OCI-LY1 (cell line): ENCODE results near the gene QKI.

Experiments
- EZH2 ChIP-seq: fragments of 200-600 bp; sonication (generic), shearing (Covaris generic); IDR thresholded peaks from 2 replicates; pipeline ENCODE4 v1.8.0; 2017; ENCODE audit warnings: borderline replicate concordance, mixed run types, mild to moderate bottlenecking, antibody characterized with exemption, low read length, moderate library complexity, mixed read lengths
- TF ChIP-seq, protein P1 (sequence below): fragments of 200-600 bp; sonication (generic), shearing (Covaris generic); IDR thresholded peaks from 2 replicates; pipeline ENCODE4 v1.5.1; 2017; ENCODE audit warnings: mild to moderate bottlenecking, antibody characterized with exemption, low read length, moderate library complexity, mixed read lengths

DNA sequence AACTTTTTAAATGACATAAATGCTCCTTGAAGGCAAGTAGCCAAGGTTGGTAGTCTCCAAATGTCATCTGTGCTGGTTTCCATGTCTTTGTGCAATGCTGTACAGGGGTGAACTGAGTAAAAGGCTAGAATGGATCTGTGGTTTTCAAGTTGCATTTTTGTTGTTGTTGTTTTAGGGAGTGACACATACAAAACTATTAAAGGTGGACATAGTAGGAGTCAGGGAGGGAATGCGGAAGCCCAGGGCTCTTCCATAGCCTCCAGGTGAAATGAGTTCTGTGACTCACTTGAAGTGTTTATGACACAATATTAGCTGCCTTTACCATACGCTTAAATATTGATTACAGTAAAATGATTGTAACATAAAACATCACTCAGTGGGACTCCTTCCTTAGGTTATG is 22.5 kb upstream of the QKI start:
- TF ChIP-seq, protein P1, sequence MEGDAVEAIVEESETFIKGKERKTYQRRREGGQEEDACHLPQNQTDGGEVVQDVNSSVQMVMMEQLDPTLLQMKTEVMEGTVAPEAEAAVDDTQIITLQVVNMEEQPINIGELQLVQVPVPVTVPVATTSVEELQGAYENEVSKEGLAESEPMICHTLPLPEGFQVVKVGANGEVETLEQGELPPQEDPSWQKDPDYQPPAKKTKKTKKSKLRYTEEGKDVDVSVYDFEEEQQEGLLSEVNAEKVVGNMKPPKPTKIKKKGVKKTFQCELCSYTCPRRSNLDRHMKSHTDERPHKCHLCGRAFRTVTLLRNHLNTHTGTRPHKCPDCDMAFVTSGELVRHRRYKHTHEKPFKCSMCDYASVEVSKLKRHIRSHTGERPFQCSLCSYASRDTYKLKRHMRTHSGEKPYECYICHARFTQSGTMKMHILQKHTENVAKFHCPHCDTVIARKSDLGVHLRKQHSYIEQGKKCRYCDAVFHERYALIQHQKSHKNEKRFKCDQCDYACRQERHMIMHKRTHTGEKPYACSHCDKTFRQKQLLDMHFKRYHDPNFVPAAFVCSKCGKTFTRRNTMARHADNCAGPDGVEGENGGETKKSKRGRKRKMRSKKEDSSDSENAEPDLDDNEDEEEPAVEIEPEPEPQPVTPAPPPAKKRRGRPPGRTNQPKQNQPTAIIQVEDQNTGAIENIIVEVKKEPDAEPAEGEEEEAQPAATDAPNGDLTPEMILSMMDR = no peak
- TF ChIP-seq EZH2 = no peak
